ENCODE data around the gene COL8A2.

COL8A2 gene

GRCh38 chr1:36053978-36054377 lies 71.0 kb downstream of the COL8A2 start:
- H3K27ac ChIP-seq = no peak overlapping the region
- no peaks in the 10 kb centered on the region for H3K27me3 ChIP-seq (ENCODE audit: insufficient read depth, low read depth)
- H2AFZ ChIP-seq (ENCODE audit: low read depth) = no peak overlapping the region
- H3K36me3 ChIP-seq (ENCODE audit: insufficient read depth) = no peaks in the 10 kb centered on the region
- no peak overlapping the region for H3K4me2 ChIP-seq
- no peaks in the 10 kb centered on the region for H3K79me2 ChIP-seq (ENCODE audit: insufficient read depth, low read depth)
- H3K4me3 ChIP-seq (IDR thresholded peaks at IDR 0.05; ENCODE audit: insufficient read depth, low read depth, low read length) = no peak overlapping the region
- H3K4me1 ChIP-seq (ENCODE audit: low read depth, poor library complexity, severe bottlenecking) = no peaks in the 10 kb centered on the region
- H4K20me1 ChIP-seq (ENCODE audit: insufficient read depth) = no peaks in the 10 kb centered on the region
- H3K9ac ChIP-seq = no peak overlapping the region
- no peak for TF ChIP-seq CTCF (conservative IDR thresholded peaks at IDR 0.05; ENCODE audit: low read depth, low read length)

GRCh38 chr1:36051821-36052220 lies 73.2 kb downstream of the COL8A2 start:
- no peak overlapping the region for H2AFZ ChIP-seq (ENCODE audit: low read depth)
- H3K4me1 ChIP-seq (ENCODE audit: low read depth, poor library complexity, severe bottlenecking) = no peaks in the 10 kb centered on the region
- no peak overlapping the region for H3K27ac ChIP-seq
- H3K36me3 ChIP-seq (ENCODE audit: insufficient read depth) = no peaks in the 10 kb centered on the region
- no peak overlapping the region for H3K9ac ChIP-seq
- H3K27me3 ChIP-seq (ENCODE audit: insufficient read depth, low read depth) = no peaks in the 10 kb centered on the region
- H3K79me2 ChIP-seq (ENCODE audit: insufficient read depth, low read depth) = no peaks in the 10 kb centered on the region
- H4K20me1 ChIP-seq (ENCODE audit: insufficient read depth) = no peaks in the 10 kb centered on the region
- TF ChIP-seq CTCF (conservative IDR thresholded peaks at IDR 0.05; ENCODE audit: low read depth, low read length) = no peak
- H3K4me2 ChIP-seq = no peak overlapping the region
- no peak overlapping the region for H3K4me3 ChIP-seq (IDR thresholded peaks at IDR 0.05; ENCODE audit: insufficient read depth, low read depth, low read length)
